ENCODE data around the gene CELF6.

CELF6 gene

DNA sequence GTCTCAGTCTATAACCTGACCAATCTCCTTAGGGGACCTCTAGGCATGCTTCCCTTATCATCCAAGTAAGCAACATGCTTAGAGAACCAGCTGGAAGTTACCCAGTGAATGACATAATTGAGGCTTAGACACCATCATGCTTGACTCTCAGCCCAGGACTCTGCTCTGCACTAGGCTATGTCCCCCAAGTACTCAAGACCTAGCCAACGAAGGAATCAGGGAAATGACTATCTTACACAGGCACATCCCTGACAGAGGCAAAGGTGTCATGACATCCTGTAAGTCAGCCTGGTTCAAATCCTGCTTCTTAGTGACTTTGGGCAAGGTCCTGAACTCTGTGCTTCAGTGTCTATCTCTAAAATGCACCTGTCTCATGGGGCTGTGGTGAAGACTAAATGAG lies 24.6 kb upstream of the CELF6 start:
- 91% methylated on average over 1 of the region's 1 CpG for WGBS
- Histone ChIP-seq H3K9ac (ENCODE audit: low read depth, low read length) (no peak overlapping the region), H3K4me1 (ENCODE audit: insufficient read depth, low read length) (peaks cover 3% of the 10 kb centered on the region; the same call in 1 of the 2 replicates), H3K36me3 (ENCODE audit: insufficient read depth, low read length) (peaks cover 57% of the 10 kb centered on the region), H3K27me3 (ENCODE audit: insufficient read depth, low read length) (no peaks in the 10 kb centered on the region), H3K27ac (ENCODE audit: low read depth, low read length) (no peak overlapping the region), H3K4me3 (ENCODE audit: low read length) (no peak overlapping the region), H3K9me3 (ENCODE audit: insufficient read depth, low read depth, low read length) (no peaks in the 10 kb centered on the region)

GRCh38 chr15:72342385-72342784 lies 22.4 kb upstream of the CELF6 start:
- no peak overlapping the region for H3K9ac ChIP-seq (ENCODE audit: low read depth, low read length)
- no peak overlapping the region for H3K27ac ChIP-seq (ENCODE audit: low read depth, low read length)
- H3K4me3 ChIP-seq (ENCODE audit: low read length): no peak overlapping the region
- H3K27me3 ChIP-seq (ENCODE audit: insufficient read depth, low read length): no peaks in the 10 kb centered on the region
- peaks cover 36% of the 10 kb centered on the region for H3K36me3 ChIP-seq (ENCODE audit: insufficient read depth, low read length)
- no peaks in the 10 kb centered on the region for H3K9me3 ChIP-seq (ENCODE audit: insufficient read depth, low read depth, low read length)
- peaks cover 3% of the 10 kb centered on the region; the same call in 1 of the 2 replicates for H3K4me1 ChIP-seq (ENCODE audit: insufficient read depth, low read length)
- WGBS: 64% methylated on average over 10 of the region's 11 CpGs

- no peak overlapping the region for H3K9ac ChIP-seq (ENCODE audit: low read depth, low read length)
- H3K27me3 ChIP-seq (ENCODE audit: insufficient read depth, low read length): no peaks in the 10 kb centered on the region
- H3K4me1 ChIP-seq (ENCODE audit: insufficient read depth, low read length): peaks cover 3% of the 10 kb centered on the region; the same call in 1 of the 2 replicates
- no peak overlapping the region for H3K27ac ChIP-seq (ENCODE audit: low read depth, low read length)
- H3K9me3 ChIP-seq (ENCODE audit: insufficient read depth, low read depth, low read length): no peaks in the 10 kb centered on the region
- no peak overlapping the region for H3K4me3 ChIP-seq (ENCODE audit: low read length)
- peaks cover 27% of the 10 kb centered on the region for H3K36me3 ChIP-seq (ENCODE audit: insufficient read depth, low read length)
- WGBS: 78% methylated on average over 5 of the region's 6 CpGs
These were observed 21.4 kb upstream of the CELF6 start for GRCh38 chr15:72341361-72341760.

- 100% methylated on average over 1 of the region's 1 CpG for WGBS
- no peaks in the 10 kb centered on the region for H3K27me3 ChIP-seq (ENCODE audit: insufficient read depth, low read length)
These were observed 20.4 kb upstream of the CELF6 start for GRCh38 chr15:72340366-72340765.

DNA sequence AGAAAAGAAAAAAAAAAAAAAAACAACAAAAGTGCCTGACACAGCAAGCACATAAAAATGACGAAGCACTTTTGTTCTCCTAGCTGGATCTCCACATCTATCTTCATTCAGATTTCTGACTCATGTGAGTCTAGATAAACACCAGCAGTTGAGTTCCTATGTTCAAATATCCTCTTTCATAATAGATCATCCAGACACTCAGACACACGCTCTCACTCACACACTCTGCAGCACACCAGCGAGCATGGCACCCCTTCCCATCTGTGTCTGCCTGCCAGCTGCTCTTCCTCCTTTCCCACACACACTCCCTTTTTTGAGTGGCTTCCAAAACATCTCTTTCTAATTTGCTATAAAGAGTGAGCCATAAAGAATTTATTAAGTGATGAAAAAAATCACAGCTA lies 19.8 kb upstream of the CELF6 start:
- Histone ChIP-seq H3K4me3 (ENCODE audit: low read length) (no peak overlapping the region), H3K4me1 (ENCODE audit: insufficient read depth, low read length) (peaks cover 3% of the 10 kb centered on the region; the same call in 1 of the 2 replicates), H3K9me3 (ENCODE audit: insufficient read depth, low read depth, low read length) (no peaks in the 10 kb centered on the region), H3K36me3 (ENCODE audit: insufficient read depth, low read length) (peaks cover 12% of the 10 kb centered on the region), H3K9ac (ENCODE audit: low read depth, low read length) (no peak overlapping the region), H3K27ac (ENCODE audit: low read depth, low read length) (no peak overlapping the region), H3K27me3 (ENCODE audit: insufficient read depth, low read length) (no peaks in the 10 kb centered on the region)
- 94% methylated on average over 3 of the region's 3 CpGs for WGBS

More at GRCh38 chr15:72340366-72340765, 20.4 kb upstream of the CELF6 start:
- no peak overlapping the region for H3K27ac ChIP-seq (ENCODE audit: low read depth, low read length)
- H3K9me3 ChIP-seq (ENCODE audit: insufficient read depth, low read depth, low read length): no peaks in the 10 kb centered on the region
- no peak overlapping the region for H3K4me3 ChIP-seq (ENCODE audit: low read length)
- peaks cover 18% of the 10 kb centered on the region for H3K36me3 ChIP-seq (ENCODE audit: insufficient read depth, low read length)
- H3K4me1 ChIP-seq (ENCODE audit: insufficient read depth, low read length): peaks cover 3% of the 10 kb centered on the region; the same call in 1 of the 2 replicates
- no peak overlapping the region for H3K9ac ChIP-seq (ENCODE audit: low read depth, low read length)

DNA sequence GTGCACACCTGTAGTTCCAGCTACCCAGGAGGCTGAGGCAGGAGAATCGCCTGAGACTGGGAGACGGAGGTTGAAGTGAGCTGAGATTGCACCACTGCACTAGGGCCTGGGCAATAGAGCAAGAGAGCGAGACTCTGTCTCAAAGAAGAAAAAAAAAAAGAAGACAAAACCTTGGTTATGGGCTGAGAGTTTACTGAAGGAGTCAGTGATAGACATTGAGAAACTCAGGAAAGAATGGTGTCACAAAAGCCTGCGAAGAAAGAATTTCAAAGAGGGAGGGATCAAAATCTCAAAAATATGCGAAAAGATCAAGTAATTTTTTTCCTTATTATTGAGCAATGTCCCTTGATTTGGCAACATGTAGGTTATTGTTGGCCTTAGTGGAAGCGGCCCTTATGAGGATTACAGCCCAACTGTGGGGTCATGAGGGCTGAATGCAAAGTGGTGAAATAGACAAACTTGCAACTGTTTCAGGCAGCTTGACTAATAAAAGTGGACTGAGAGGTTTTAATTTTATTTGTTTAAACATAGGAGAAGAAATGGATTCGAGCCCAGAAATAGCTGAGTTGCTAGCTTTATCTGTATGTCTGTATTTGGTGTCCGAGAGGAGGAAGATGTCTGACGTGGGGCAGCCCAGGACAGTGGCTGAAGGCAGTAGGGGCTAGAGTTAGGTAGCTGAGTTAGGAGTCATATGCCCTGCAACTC lies 18.8 kb upstream of the CELF6 start:
- no peaks in the 10 kb centered on the region for H3K27me3 ChIP-seq (ENCODE audit: insufficient read depth, low read length)
- H3K4me1 ChIP-seq (ENCODE audit: insufficient read depth, low read length): peaks cover 3% of the 10 kb centered on the region; the same call in 1 of the 2 replicates
- WGBS: 94% methylated on average over 9 of the region's 9 CpGs
- H3K9ac ChIP-seq (ENCODE audit: low read depth, low read length): peak overlapping the region; percentile 9; the same call in 1 of the 2 replicates
- no peak overlapping the region for H3K27ac ChIP-seq (ENCODE audit: low read depth, low read length)
- peaks cover 2% of the 10 kb centered on the region; the same call in 1 of the 2 replicates for H3K36me3 ChIP-seq (ENCODE audit: insufficient read depth, low read length)
- H3K4me3 ChIP-seq (ENCODE audit: low read length): no peak overlapping the region
- no peaks in the 10 kb centered on the region for H3K9me3 ChIP-seq (ENCODE audit: insufficient read depth, low read depth, low read length)

DNA sequence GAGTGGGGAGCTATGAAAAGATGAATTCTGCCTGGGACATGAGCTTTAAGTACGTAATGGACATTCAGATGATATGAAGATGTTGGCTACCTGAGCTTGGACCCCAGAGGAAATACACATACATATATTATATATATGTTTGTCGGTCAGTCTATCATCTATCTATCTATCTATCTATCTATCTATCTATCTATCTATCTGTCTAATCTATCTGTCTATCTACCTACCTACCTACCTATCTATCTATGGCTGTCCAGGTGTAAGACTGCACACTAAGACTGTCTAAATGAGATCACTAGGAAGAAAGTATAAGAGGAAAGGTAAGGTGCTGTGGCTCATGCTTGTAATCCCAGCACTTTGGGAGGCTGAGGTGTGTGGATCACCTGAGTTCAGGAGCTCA lies 18.2 kb upstream of the CELF6 start:
- 91% methylated on average over 1 of the region's 2 CpGs for WGBS
- H3K9ac ChIP-seq (ENCODE audit: low read depth, low read length): no peak overlapping the region
- H3K4me3 ChIP-seq (ENCODE audit: low read length): no peak overlapping the region
- no peaks in the 10 kb centered on the region for H3K9me3 ChIP-seq (ENCODE audit: insufficient read depth, low read depth, low read length)
- peaks cover 3% of the 10 kb centered on the region; the same call in 1 of the 2 replicates for H3K4me1 ChIP-seq (ENCODE audit: insufficient read depth, low read length)
- no peaks in the 10 kb centered on the region for H3K27me3 ChIP-seq (ENCODE audit: insufficient read depth, low read length)
- H3K36me3 ChIP-seq (ENCODE audit: insufficient read depth, low read length): no peaks in the 10 kb centered on the region
- no peak overlapping the region for H3K27ac ChIP-seq (ENCODE audit: low read depth, low read length)

GRCh38 chr15:72334842-72335241 lies 14.9 kb upstream of the CELF6 start:
- H3K27ac ChIP-seq (ENCODE audit: low read depth, low read length): no peak overlapping the region
- no peaks in the 10 kb centered on the region for H3K4me1 ChIP-seq (ENCODE audit: insufficient read depth, low read length)
- no peak overlapping the region for H3K9ac ChIP-seq (ENCODE audit: low read depth, low read length)
- 85% methylated on average over 1 of the region's 2 CpGs for WGBS
- no peaks in the 10 kb centered on the region for H3K9me3 ChIP-seq (ENCODE audit: insufficient read depth, low read depth, low read length)
- H3K4me3 ChIP-seq (ENCODE audit: low read length): no peak overlapping the region
- no peaks in the 10 kb centered on the region for H3K36me3 ChIP-seq (ENCODE audit: insufficient read depth, low read length)
- H3K27me3 ChIP-seq (ENCODE audit: insufficient read depth, low read length): no peaks in the 10 kb centered on the region

- Histone ChIP-seq H3K9ac (ENCODE audit: low read depth, low read length) (no peak overlapping the region), H3K4me3 (ENCODE audit: low read length) (no peak overlapping the region), H3K36me3 (ENCODE audit: insufficient read depth, low read length) (no peaks in the 10 kb centered on the region), H3K27me3 (ENCODE audit: insufficient read depth, low read length) (no peaks in the 10 kb centered on the region), H3K4me1 (ENCODE audit: insufficient read depth, low read length) (no peaks in the 10 kb centered on the region), H3K9me3 (ENCODE audit: insufficient read depth, low read depth, low read length) (no peaks in the 10 kb centered on the region), H3K27ac (ENCODE audit: low read depth, low read length) (no peak overlapping the region)
- 90% methylated on average over 3 of the region's 3 CpGs for WGBS
These were observed 11.1 kb upstream of the CELF6 start for GRCh38 chr15:72331021-72331420.

DNA sequence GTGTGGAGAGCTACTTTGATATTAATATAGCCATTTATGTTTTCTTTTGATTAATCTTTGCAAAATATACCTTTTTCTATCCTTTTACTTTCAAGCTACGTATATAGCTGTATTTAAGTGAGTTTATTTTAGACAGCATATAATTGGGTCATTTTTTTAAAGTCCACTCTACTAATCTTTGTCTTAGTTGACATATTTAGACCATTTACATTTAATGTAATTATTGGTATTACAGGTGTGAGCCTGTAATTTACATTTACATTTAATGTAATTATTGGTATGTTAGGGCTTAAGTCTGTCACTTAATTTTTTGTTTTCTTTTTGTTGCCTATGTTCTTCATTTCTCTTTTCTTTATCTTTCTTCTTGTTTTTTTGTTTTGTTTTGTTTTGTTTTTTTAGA lies 3.8 kb upstream of the CELF6 start:
- Histone ChIP-seq H3K36me3 (ENCODE audit: insufficient read depth, low read length) (no peaks in the 10 kb centered on the region), H3K9ac (ENCODE audit: low read depth, low read length) (no peak overlapping the region), H3K9me3 (ENCODE audit: insufficient read depth, low read depth, low read length) (no peaks in the 10 kb centered on the region), H3K27me3 (ENCODE audit: insufficient read depth, low read length) (peaks cover 21% of the 10 kb centered on the region), H3K4me1 (ENCODE audit: insufficient read depth, low read length) (peaks cover 6% of the 10 kb centered on the region; the same call in 1 of the 2 replicates), H3K27ac (ENCODE audit: low read depth, low read length) (no peak overlapping the region), H3K4me3 (ENCODE audit: low read length) (no peak overlapping the region)
- WGBS: no CpG with 5 or more reads among the region's 1 CpG

- peaks cover 61% of the 10 kb centered on the region for H3K27me3 ChIP-seq (ENCODE audit: insufficient read depth, low read length)
- H3K9me3 ChIP-seq (ENCODE audit: insufficient read depth, low read depth, low read length): no peaks in the 10 kb centered on the region
- 6% methylated on average over 40 of the region's 48 CpGs for WGBS
- H3K4me1 ChIP-seq (ENCODE audit: insufficient read depth, low read length): peaks cover 6% of the 10 kb centered on the region; the same call in 1 of the 2 replicates
- peak overlapping the region; percentile 22; the same call in 1 of the 2 replicates for H3K4me3 ChIP-seq (ENCODE audit: low read length)
- H3K27ac ChIP-seq (ENCODE audit: low read depth, low read length): no peak overlapping the region
- no peaks in the 10 kb centered on the region for H3K36me3 ChIP-seq (ENCODE audit: insufficient read depth, low read length)
- no peak overlapping the region for H3K9ac ChIP-seq (ENCODE audit: low read depth, low read length)
These were observed 485 bp downstream of the CELF6 start for GRCh38 chr15:72319360-72319984.

Measured in HUES64 (cell line).